ENCODE results near the gene NRIP3.
"Not testable (repeated sequence)": the region's sequence is repeated elsewhere in the genome, so short reads cannot be mapped to it uniquely, and the experiment has no call there.

NRIP3 gene

GRCh38 chr11:8956860-8957259 is 46.9 kb downstream of the NRIP3 start:
- Histone ChIP-seq H3K4me3 (ENCODE audit: low read length) (no peak overlapping the region), H3K36me3 (ENCODE audit: insufficient read depth, low read length) (peaks cover 13% of the 10 kb centered on the region), H2AFZ (ENCODE audit: low read depth, low read length) (no peak overlapping the region), H3K4me1 (ENCODE audit: insufficient read depth, low read length) (no peaks in the 10 kb centered on the region), H3K27me3 (ENCODE audit: insufficient read depth, low read length) (no peaks in the 10 kb centered on the region), H3K9me3 (ENCODE audit: low read length) (peaks cover 3% of the 10 kb centered on the region)

- Histone ChIP-seq H3K4me1 (ENCODE audit: insufficient read depth, low read length) (no peaks in the 10 kb centered on the region), H3K4me3 (ENCODE audit: low read length) (no peak overlapping the region), H3K27me3 (ENCODE audit: insufficient read depth, low read length) (no peaks in the 10 kb centered on the region), H3K36me3 (ENCODE audit: insufficient read depth, low read length) (peaks cover 19% of the 10 kb centered on the region), H3K9me3 (ENCODE audit: low read length) (peaks cover 3% of the 10 kb centered on the region), H2AFZ (ENCODE audit: low read depth, low read length) (no peak overlapping the region)
These were observed 54.9 kb downstream of the NRIP3 start for GRCh38 chr11:8948886-8949285.

- no peaks in the 10 kb centered on the region for H3K27me3 ChIP-seq (ENCODE audit: insufficient read depth, low read length)
- peaks cover 17% of the 10 kb centered on the region for H3K36me3 ChIP-seq (ENCODE audit: insufficient read depth, low read length)
- H3K9me3 ChIP-seq (ENCODE audit: low read length), result peaks cover 3% of the 10 kb centered on the region
- H2AFZ ChIP-seq (ENCODE audit: low read depth, low read length), result no peak overlapping the region
- no peak overlapping the region for H3K4me3 ChIP-seq (ENCODE audit: low read length)
- H3K4me1 ChIP-seq (ENCODE audit: insufficient read depth, low read length), result no peaks in the 10 kb centered on the region
These were observed 56.4 kb downstream of the NRIP3 start for GRCh38 chr11:8947230-8947943.

GRCh38 chr11:8942518-8943066 is 61.2 kb downstream of the NRIP3 start, which contains the start of gene ASCL3:
Gene ASCL3 (minus strand): TSS chr11:8943016. CDS start chr11:8938161, 4,855 bp downstream.
- Histone ChIP-seq H2AFZ (ENCODE audit: low read depth, low read length) (no peak within 1 kb of the TSS), H3K9me3 (ENCODE audit: low read length) (peaks cover 3% of the 10 kb centered on the region), H3K36me3 (ENCODE audit: insufficient read depth, low read length) (peaks cover 2% of the 10 kb centered on the region), H3K27me3 (ENCODE audit: insufficient read depth, low read length) (no peaks in the 10 kb centered on the region), H3K4me3 (ENCODE audit: low read length) (no peak within 1 kb of the TSS), H3K4me1 (ENCODE audit: insufficient read depth, low read length) (no peaks in the 10 kb centered on the region)

GRCh38 chr11:8941341-8942103 is 62.3 kb downstream of the NRIP3 start:
- Histone ChIP-seq H3K4me1 (ENCODE audit: insufficient read depth, low read length) (no peaks in the 10 kb centered on the region), H2AFZ (ENCODE audit: low read depth, low read length) (no peak overlapping the region), H3K9me3 (ENCODE audit: low read length) (peaks cover 3% of the 10 kb centered on the region), H3K4me3 (ENCODE audit: low read length) (no peak overlapping the region), H3K36me3 (ENCODE audit: insufficient read depth, low read length) (no peaks in the 10 kb centered on the region), H3K27me3 (ENCODE audit: insufficient read depth, low read length) (no peaks in the 10 kb centered on the region)

GRCh38 chr11:8937659-8938058 is 66.1 kb downstream of the NRIP3 start:
- Histone ChIP-seq H3K9me3 (ENCODE audit: low read length) (no peaks in the 10 kb centered on the region), H2AFZ (ENCODE audit: low read depth, low read length) (no peak overlapping the region), H3K4me3 (ENCODE audit: low read length) (no peak overlapping the region), H3K4me1 (ENCODE audit: insufficient read depth, low read length) (peaks cover 3% of the 10 kb centered on the region), H3K36me3 (ENCODE audit: insufficient read depth, low read length) (no peaks in the 10 kb centered on the region), H3K27me3 (ENCODE audit: insufficient read depth, low read length) (no peaks in the 10 kb centered on the region)

- Histone ChIP-seq H3K36me3 (ENCODE audit: insufficient read depth, low read length) (no peaks in the 10 kb centered on the region), H2AFZ (ENCODE audit: low read depth, low read length) (no peak overlapping the region), H3K27me3 (ENCODE audit: insufficient read depth, low read length) (no peaks in the 10 kb centered on the region), H3K4me1 (ENCODE audit: insufficient read depth, low read length) (peaks cover 3% of the 10 kb centered on the region), H3K9me3 (ENCODE audit: low read length) (no peaks in the 10 kb centered on the region), H3K4me3 (ENCODE audit: low read length) (no peak overlapping the region)
These were observed 66.6 kb downstream of the NRIP3 start for GRCh38 chr11:8937159-8937558.

GRCh38 chr11:8935789-8936188 is 68.0 kb downstream of the NRIP3 start:
- H3K27me3 ChIP-seq (ENCODE audit: insufficient read depth, low read length); H2AFZ ChIP-seq (ENCODE audit: low read depth, low read length); H3K4me3 ChIP-seq (ENCODE audit: low read length); H3K9me3 ChIP-seq (ENCODE audit: low read length); H3K36me3 ChIP-seq (ENCODE audit: insufficient read depth, low read length); H3K4me1 ChIP-seq (ENCODE audit: insufficient read depth, low read length): not testable (repeated sequence)

GRCh38 chr11:8934742-8935488 is 68.9 kb downstream of the NRIP3 start:
- H3K4me3 ChIP-seq (ENCODE audit: low read length), result no peak overlapping the region
- H3K4me1 ChIP-seq (ENCODE audit: insufficient read depth, low read length), result peaks cover 3% of the 10 kb centered on the region
- H3K27me3 ChIP-seq (ENCODE audit: insufficient read depth, low read length), result no peaks in the 10 kb centered on the region
- no peak overlapping the region for H2AFZ ChIP-seq (ENCODE audit: low read depth, low read length)
- H3K36me3 ChIP-seq (ENCODE audit: insufficient read depth, low read length), result no peaks in the 10 kb centered on the region
- no peaks in the 10 kb centered on the region for H3K9me3 ChIP-seq (ENCODE audit: low read length)

- Histone ChIP-seq H3K9me3 (ENCODE audit: low read length) (no peaks in the 10 kb centered on the region), H3K36me3 (ENCODE audit: insufficient read depth, low read length) (no peaks in the 10 kb centered on the region), H3K27me3 (ENCODE audit: insufficient read depth, low read length) (no peaks in the 10 kb centered on the region), H2AFZ (ENCODE audit: low read depth, low read length) (no peak overlapping the region), H3K4me3 (ENCODE audit: low read length) (no peak overlapping the region), H3K4me1 (ENCODE audit: insufficient read depth, low read length) (peaks cover 3% of the 10 kb centered on the region)
These were observed 69.9 kb downstream of the NRIP3 start for GRCh38 chr11:8933931-8934330.

GRCh38 chr11:8932564-8933180 is 71.1 kb downstream of the NRIP3 start, which contains the start of gene C11orf16:
Gene C11orf16 (minus strand): TSS chr11:8932947. CDS start chr11:8932308, 639 bp downstream.
- Histone ChIP-seq H3K4me1 (ENCODE audit: insufficient read depth, low read length) (peaks cover 3% of the 10 kb centered on the region), H3K4me3 (ENCODE audit: low read length) (no peak within 1 kb of the TSS), H3K9me3 (ENCODE audit: low read length) (no peaks in the 10 kb centered on the region), H2AFZ (ENCODE audit: low read depth, low read length) (no peak within 1 kb of the TSS), H3K36me3 (ENCODE audit: insufficient read depth, low read length) (no peaks in the 10 kb centered on the region), H3K27me3 (ENCODE audit: insufficient read depth, low read length) (no peaks in the 10 kb centered on the region)
